Activated gamma-delta T cell (primary cell): ENCODE measurements around the gene LYPLA2.
"Not testable (repeated sequence)": the region's sequence is repeated elsewhere in the genome, so short reads cannot be mapped to it uniquely, and the experiment has no call there.

Experiments used
- DNase-seq: peaks from one replicate; lab custom pipeline; 2025; lab: John Stamatoyannopoulos, UW

Gene LYPLA2

GRCh38 chr1:23779826-23780371 is 11.0 kb upstream of the LYPLA2 start:
- DNase-seq, result no peak

- not testable (repeated sequence) for DNase-seq
Measured at GRCh38 chr1:23783141-23783540, 7.8 kb upstream of the LYPLA2 start.

- no peak for DNase-seq
Measured at GRCh38 chr1:23784846-23785245, 6.1 kb upstream of the LYPLA2 start.

- no peak for DNase-seq
Measured at GRCh38 chr1:23787701-23788100, 3.2 kb upstream of the LYPLA2 start.

- no peak for DNase-seq
Measured at GRCh38 chr1:23788695-23789094, 2.2 kb upstream of the LYPLA2 start.

- no peak for DNase-seq
Measured at GRCh38 chr1:23791516-23792047, 637 bp downstream of the LYPLA2 start.

- DNase-seq, result no peak
Measured at GRCh38 chr1:23792151-23792945, 1.4 kb downstream of the LYPLA2 start.

GRCh38 chr1:23793018-23793781 is 2.3 kb downstream of the LYPLA2 start:
- no peak for DNase-seq

GRCh38 chr1:23793861-23794731 is 3.2 kb downstream of the LYPLA2 start:
- DNase-seq, result no peak

GRCh38 chr1:23794732-23795182 is 3.8 kb downstream of the LYPLA2 start:
- DNase-seq, result not testable (repeated sequence)

- DNase-seq, result no peak
Measured at GRCh38 chr1:23795676-23796465, 4.9 kb downstream of the LYPLA2 start.

- no peak for DNase-seq
Measured at GRCh38 chr1:23796466-23797271, 5.7 kb downstream of the LYPLA2 start.

- DNase-seq, result no peak
Measured at GRCh38 chr1:23797478-23798448, 6.8 kb downstream of the LYPLA2 start.

GRCh38 chr1:23798662-23799142 is 7.8 kb downstream of the LYPLA2 start:
- DNase-seq, result no peak

- DNase-seq, result no peak
Measured at GRCh38 chr1:23799255-23799569, 8.3 kb downstream of the LYPLA2 start.

- DNase-seq, result no peak
Measured at GRCh38 chr1:23799570-23800399, 8.8 kb downstream of the LYPLA2 start.

- DNase-seq, result peak; percentile 92
Measured at GRCh38 chr1:23800400-23801337, 9.7 kb downstream of the LYPLA2 start, which contains the start of gene GALE. Gene GALE (minus strand): TSS chr1:23800754. CDS start chr1:23799007, 1,747 bp downstream.
